H9 (cell line): Measurements from ENCODE around the gene PRRC1. TPM values are rescaled to one million over a fixed set of nuclear protein-coding genes. Genes with fewer than 3 reads are reported as not detected.

Experiments
- DNase-seq: peaks from one replicate; pipeline ENCODE4 v3.0.0-alpha.2; 2017
- H2AFZ ChIP-seq: one replicate; pipeline ENCODE4 v1.6.1; 2013; ENCODE audit warnings: mild to moderate bottlenecking, low read length, control low read depth, moderate library complexity
- H2AK5ac ChIP-seq: 2 replicates; pipeline ENCODE4 v1.6.1; 2013; ENCODE audit warnings: low read length, control low read depth, mixed read lengths; ENCODE audit not compliant: insufficient read length
- H2BK120ac ChIP-seq: one replicate; pipeline ENCODE4 v1.6.1; 2013; ENCODE audit warnings: low read depth, mild to moderate bottlenecking, low read length, control low read depth, inconsistent platforms; ENCODE audit not compliant: poor library complexity, severe bottlenecking
- H2BK12ac ChIP-seq: 2 replicates; pipeline ENCODE4 v1.6.1; 2013; ENCODE audit warnings: low read length, control low read depth, mixed read lengths, low read depth; ENCODE audit not compliant: insufficient read length
- H2BK15ac ChIP-seq: 2 replicates; pipeline ENCODE4 v1.6.1; 2013; ENCODE audit warnings: low read depth, low read length, control low read depth
- H2BK20ac ChIP-seq: one replicate; pipeline ENCODE4 v1.6.1; 2013; ENCODE audit warnings: low read depth, mild to moderate bottlenecking, low read length, control low read depth, inconsistent platforms; ENCODE audit not compliant: poor library complexity, severe bottlenecking
- H2BK5ac ChIP-seq: 2 replicates; pipeline ENCODE4 v1.6.1; 2013; ENCODE audit warnings: low read length, control low read depth, mixed read lengths; ENCODE audit not compliant: insufficient read length
- H3K14ac ChIP-seq: 2 replicates; pipeline ENCODE4 v1.6.1; 2013; ENCODE audit warnings: low read length, control low read depth; ENCODE audit not compliant: insufficient read depth
- H3K18ac ChIP-seq: 2 replicates; pipeline ENCODE4 v1.6.1; 2013; ENCODE audit warnings: low read depth, mild to moderate bottlenecking, mixed read lengths, low read length, control low read depth; ENCODE audit not compliant: insufficient read length
- H3K23ac ChIP-seq: 2 replicates; pipeline ENCODE4 v1.6.1; 2013; ENCODE audit warnings: low read length, control low read depth, mixed read lengths, low read depth; ENCODE audit not compliant: insufficient read length
- H3K23me2 ChIP-seq: 2 replicates; pipeline ENCODE4 v1.6.1; 2013; ENCODE audit warnings: low read depth, mild to moderate bottlenecking, mixed read lengths, low read length, control low read depth; ENCODE audit not compliant: insufficient read length, poor library complexity, severe bottlenecking
- H3K27ac ChIP-seq: 2 replicates; pipeline ENCODE4 v1.5.1; 2013; ENCODE audit warnings: low read length, control low read depth, mixed read lengths, low read depth; ENCODE audit not compliant: insufficient read length
- H3K27me3 ChIP-seq: 2 replicates; pipeline ENCODE4 v1.6.1; 2013; ENCODE audit warnings: low read length, control low read depth, inconsistent platforms; ENCODE audit not compliant: insufficient read depth
- H3K4ac ChIP-seq: 2 replicates; pipeline ENCODE4 v1.6.1; 2013; ENCODE audit warnings: low read depth, mild to moderate bottlenecking, control low read depth, inconsistent platforms, low read length, moderate library complexity
- H3K4me1 ChIP-seq: 2 replicates; pipeline ENCODE4 v1.6.1; 2013; ENCODE audit warnings: low read length, control low read depth, inconsistent platforms; ENCODE audit not compliant: insufficient read depth
- H3K4me2 ChIP-seq: 2 replicates; pipeline ENCODE4 v1.6.1; 2013; ENCODE audit warnings: low read length, control low read depth, mixed read lengths; ENCODE audit not compliant: insufficient read length, insufficient read depth
- H3K56ac ChIP-seq: 2 replicates; pipeline ENCODE4 v1.6.1; 2013; ENCODE audit warnings: low read depth, mild to moderate bottlenecking, mixed read lengths, low read length, control low read depth; ENCODE audit not compliant: insufficient read length
- H3K79me1 ChIP-seq: 2 replicates; pipeline ENCODE4 v1.6.1; 2013; ENCODE audit warnings: low read depth, mild to moderate bottlenecking, moderate library complexity, low read length, control low read depth, inconsistent platforms; ENCODE audit not compliant: insufficient read depth, poor library complexity, severe bottlenecking
- H3K79me2 ChIP-seq: 2 replicates; pipeline ENCODE4 v1.6.1; 2013; ENCODE audit warnings: low read length, control low read depth, inconsistent platforms; ENCODE audit not compliant: insufficient read depth
- H3K9ac ChIP-seq: 2 replicates; pipeline ENCODE4 v1.6.1; 2013; ENCODE audit warnings: low read length, control low read depth, mixed read lengths; ENCODE audit not compliant: insufficient read length; ENCODE audit errors: extremely low read depth
- H3K9me3 ChIP-seq: one replicate; pipeline ENCODE4 v1.6.1; 2013; ENCODE audit warnings: low read depth, low read length, inconsistent platforms; ENCODE audit not compliant: control insufficient read depth
- H3T11ph ChIP-seq: one replicate; pipeline ENCODE4 v1.6.1; 2013; ENCODE audit warnings: mild to moderate bottlenecking, low read length, control low read depth, inconsistent platforms
- H4K20me1 ChIP-seq: one replicate; pipeline ENCODE4 v1.6.1; 2013; ENCODE audit not compliant: control insufficient read depth, insufficient read length, insufficient read depth
- H4K5ac ChIP-seq: 2 replicates; pipeline ENCODE4 v1.6.1; 2013; ENCODE audit warnings: low read depth, mild to moderate bottlenecking, mixed read lengths, low read length, control low read depth; ENCODE audit not compliant: insufficient read length
- H4K8ac ChIP-seq: replicated peaks from 2 replicates; pipeline ENCODE4 v1.6.1; 2013; ENCODE audit warnings: low read length, control low read depth, mixed read lengths, low read depth; ENCODE audit not compliant: insufficient read length
- H4K91ac ChIP-seq: 2 replicates; pipeline ENCODE4 v1.6.1; 2013; ENCODE audit warnings: low read depth, mild to moderate bottlenecking, moderate library complexity, mixed read lengths, low read length, control low read depth; ENCODE audit not compliant: insufficient read length
- H3K27ac Mint-ChIP-seq, 3 experiments: 2 replicates in 2 of 3; 3 replicates in 1 of 3; pipeline ENCODE4 v1.8.0; 2020 to 2021; ENCODE audit warnings: mixed read lengths in 3 of 3, mild to moderate bottlenecking in 1 of 3, moderate library complexity in 1 of 3
- H3K27me3 Mint-ChIP-seq: 2 replicates; pipeline ENCODE4 v1.8.0; 2021; ENCODE audit warnings: low read depth, mild to moderate bottlenecking, moderate library complexity, mixed read lengths
- H3K36me3 Mint-ChIP-seq, 3 experiments: 2 replicates in 2 of 3; 3 replicates in 1 of 3; pipeline ENCODE4 v1.8.0; 2020 to 2021; ENCODE audit warnings: low read depth in 3 of 3, mixed read lengths in 3 of 3; ENCODE audit not compliant: insufficient read depth in 1 of 3
- H3K4me1 Mint-ChIP-seq, 2 experiments: 2 replicates each; pipeline ENCODE4 v1.8.0; 2020; ENCODE audit warnings: mixed read lengths in 2 of 2
- H3K4me3 Mint-ChIP-seq, 2 experiments: 2 replicates in 1 of 2; 3 replicates in 1 of 2; pipeline ENCODE4 v1.8.0; 2020 to 2021; ENCODE audit warnings: mild to moderate bottlenecking in 2 of 2, mixed read lengths in 2 of 2, moderate library complexity in 1 of 2
- H3K9me3 Mint-ChIP-seq, 2 experiments: 2 replicates in 1 of 2; 3 replicates in 1 of 2; pipeline ENCODE4 v1.8.0; 2020; ENCODE audit warnings: mild to moderate bottlenecking in 2 of 2, mixed read lengths in 2 of 2, moderate library complexity in 1 of 2
- CTCF ChIP-seq: fragments of 200-600 bp; sonication (generic); conservative IDR thresholded peaks from 3 replicates; pipeline ENCODE4 v1.8.0; 2021; ENCODE audit warnings: antibody characterized with exemption, mild to moderate bottlenecking
- WGBS: extraction: QIAGEN DNeasy Blood & Tissue Kit; methylation state at CpG from one replicate; pipeline ENCODE4 v1.1.7; 2013; ENCODE audit warnings: missing lambda C conversion rate, low lambda C conversion rate, mixed read lengths; ENCODE audit not compliant: insufficient read length; ENCODE audit errors: extremely low coverage; 5-methylcytosine and 5-hydroxymethylcytosine counted together
- total RNA-seq: library from RNA; stranded (reverse); gene quantifications from 2 replicates; pipeline ENCODE4 v1.2.1, GENCODE V29; 2021

The PRRC1 gene
- total RNA-seq, 1 experiment from 2014 or later: 70.7 TPM

- Histone ChIP-seq H4K8ac (no peak overlapping the region), H4K20me1 (no peaks in the 10 kb centered on the region), H3K14ac (no peak overlapping the region), H3K79me1 (no peaks in the 10 kb centered on the region), H3K23ac (no peak overlapping the region), H3K56ac (no peak overlapping the region), H3K27ac (no peak overlapping the region), H2BK15ac (no peak overlapping the region), H2BK20ac (no peak overlapping the region), H4K5ac (no peak overlapping the region), H3K23me2 (no peaks in the 10 kb centered on the region), H3K79me2 (no peaks in the 10 kb centered on the region), H2BK120ac (no peak overlapping the region), H2BK12ac (no peak overlapping the region), H4K91ac (no peak overlapping the region), H3K9ac (no peak overlapping the region), H3K18ac (no peak overlapping the region), H3T11ph (no peak overlapping the region), H3K27me3 (no peaks in the 10 kb centered on the region), H3K4me1 (no peaks in the 10 kb centered on the region), H3K4me2 (no peak overlapping the region), H3K9me3 (no peaks in the 10 kb centered on the region), H2BK5ac (no peak overlapping the region), H2AFZ (no peak overlapping the region), H2AK5ac (no peak overlapping the region), H3K4ac (no peak overlapping the region)
- Mint-ChIP-seq H3K27ac (no peak overlapping the region), H3K27me3 (peaks cover 6% of the 10 kb centered on the region; the same call in 1 of the 2 replicates), H3K4me3 (no peak overlapping the region), H3K9me3 (peaks cover 0 to 2% of the 10 kb centered on the region in 2 experiments; a peak in 2 of 5 replicates), H3K4me1 (peaks cover 8% of the 10 kb centered on the region in 2 experiments), H3K36me3 (no peaks in the 10 kb centered on the region; a peak in 1 of 7 replicates)
- WGBS: no CpG with 5 or more reads among the region's 7 CpGs
- DNase-seq: no peak
- TF ChIP-seq CTCF: no peak
These were observed 49.8 kb downstream of the PRRC1 start for GRCh38 chr5:127567026-127567768.
